HepG2 (cell line): ENCODE data around the gene DNAJC30. TPM values are rescaled to one million over a fixed set of nuclear protein-coding genes. Genes with fewer than 3 reads are reported as not detected.

Source experiments
- ATAC-seq: fragments of 200-7000 bp; cut with Tn5 transposase; 3 replicates; pipeline ENCODE4 v1.9.1; 2020; ENCODE audit warnings: mild to moderate bottlenecking, moderate library complexity
- BruUV-seq: library from RNA; stranded (reverse); fragments of 400-500 nt; replicated peaks from 2 replicates; lab custom pipeline; 2021; lab: Mats Ljungman, UMichigan
- CTCF ChIA-PET: fragments of 300-600 bp; formaldehyde crosslinking; extraction: SDS; loops from one replicate; lab custom pipeline; 2021; ENCODE audit warnings: low total read pairs, inconsistent platforms, low intra/inter-chr PET ratio; lab: Yijun Ruan, JAX
- POLR2A ChIA-PET: fragments of 350-600 bp; sonication (Branson Sonifier 250); formaldehyde crosslinking; loops from one replicate; lab custom pipeline; 2020; ENCODE audit warnings: antibody characterized with exemption, inconsistent platforms; lab: Yijun Ruan, JAX
- DNase-seq: peaks from one replicate; pipeline ENCODE4 v3.0.0-alpha.2; 2015; ENCODE audit warnings: low spot score
- FAIRE-seq: peaks from 3 replicates; lab custom pipeline; 2011; peaks lifted over from hg19 to GRCh38; lab: Jason Lieb, UNC
- H2AFZ ChIP-seq: one replicate; pipeline ENCODE4 v1.6.1; 2011; ENCODE audit warnings: low read length, inconsistent platforms
- H3K27ac ChIP-seq: fragments of 300-600 bp; 3 replicates; pipeline ENCODE4 v1.8.0; 2011; ENCODE audit warnings: mixed run types, mild to moderate bottlenecking, mixed read lengths, low read length, inconsistent platforms; ENCODE audit not compliant: insufficient read depth; ENCODE audit errors: extremely low read length
- H3K27me3 ChIP-seq, 2 experiments: fragments of 200-600 bp in 1 of 2; 2 replicates in 1 of 2; 3 replicates in 1 of 2; pipeline versions ENCODE4 v1.6.0 to v1.8.0; 2011; ENCODE audit warnings: low read length in 2 of 2, mild to moderate bottlenecking in 2 of 2, moderate library complexity in 2 of 2, inconsistent platforms in 1 of 2; ENCODE audit not compliant: insufficient read depth in 2 of 2, control insufficient read depth in 1 of 2
- H3K36me3 ChIP-seq, 2 experiments: fragments of 200-600 bp in 1 of 2; replicated peaks in 1 of 2; 2 replicates in 1 of 2; 3 replicates in 1 of 2; pipeline versions ENCODE4 v1.5.1 to v1.8.0; 2011; ENCODE audit warnings: low read length in 2 of 2, inconsistent platforms in 1 of 2; ENCODE audit not compliant: insufficient read depth in 2 of 2, control insufficient read depth in 1 of 2
- H3K4me1 ChIP-seq: 2 replicates; pipeline ENCODE4 v1.5.1; 2012; ENCODE audit warnings: low read length, inconsistent platforms; ENCODE audit not compliant: insufficient read depth
- H3K4me2 ChIP-seq: 2 replicates; pipeline ENCODE4 v1.6.0; 2011; ENCODE audit warnings: low read depth, low read length, inconsistent platforms
- H3K4me3 ChIP-seq, 3 experiments: fragments of 200-600 bp in 1 of 3; sonication (generic), shearing (Covaris generic) in 1 of 3; replicated peaks in 1 of 3; 2 replicates each; pipeline ENCODE4 v1.5.1; 2011 to 2016; ENCODE audit warnings: low read length in 3 of 3, inconsistent platforms in 2 of 3, low read depth in 2 of 3, mild to moderate bottlenecking in 2 of 3, control low read depth in 1 of 3, mixed read lengths in 1 of 3; ENCODE audit not compliant: insufficient read depth in 1 of 3
- H3K79me2 ChIP-seq: one replicate; pipeline ENCODE4 v1.6.1; 2011; ENCODE audit warnings: low read length, inconsistent platforms; ENCODE audit not compliant: insufficient read depth
- H3K9ac ChIP-seq: 2 replicates; pipeline ENCODE4 v1.6.0; 2011; ENCODE audit warnings: mild to moderate bottlenecking, low read depth, low read length, inconsistent platforms; ENCODE audit not compliant: insufficient read depth
- H3K9me3 ChIP-seq: 2 replicates; pipeline ENCODE4 v1.5.1; 2012; ENCODE audit warnings: mild to moderate bottlenecking, low read length
- H4K20me1 ChIP-seq: 2 replicates; pipeline ENCODE4 v1.6.0; 2011; ENCODE audit warnings: inconsistent platforms, mild to moderate bottlenecking, low read length, moderate library complexity; ENCODE audit not compliant: insufficient read depth
- CBX1 ChIP-seq: IDR thresholded peaks from one replicate; pipeline ENCODE4 v1.6.1; 2016; ENCODE audit warnings: antibody characterized with exemption, low read depth
- CHCHD3 ChIP-seq: sonication (generic); formaldehyde crosslinking; IDR thresholded peaks from 2 replicates; pipeline ENCODE4 v1.8.0; 2022; ENCODE audit warnings: mild to moderate bottlenecking, missing genetic modification reagents, moderate library complexity
- HNF4G ChIP-seq, 2 experiments: sonication (generic) in 1 of 2; formaldehyde crosslinking in 1 of 2; IDR thresholded peaks; 2 replicates each; pipeline versions ENCODE4 v1.4.0 to v1.6.1; 2011 to 2020; ENCODE audit warnings: borderline replicate concordance in 2 of 2, low read depth in 2 of 2, mild to moderate bottlenecking in 2 of 2, low read length in 1 of 2, missing genetic modification reagents in 1 of 2, moderate library complexity in 1 of 2
- KLF11 ChIP-seq: IDR thresholded peaks from 2 replicates; pipeline ENCODE4 v1.6.1; 2016; ENCODE audit warnings: missing compliant biosample characterization
- LCORL ChIP-seq, 2 experiments: fragments of 450-650 bp in 1 of 2; sonication (generic) in 1 of 2; formaldehyde crosslinking in 1 of 2; IDR thresholded peaks; 2 replicates each; pipeline versions ENCODE4 v1.5.0 to v1.6.1; 2017 to 2020; ENCODE audit warnings: antibody characterized with exemption in 1 of 2, missing genetic modification reagents in 1 of 2
- POLR2AphosphoS5 ChIP-seq: IDR thresholded peaks from 2 replicates; pipeline ENCODE4 v1.6.1; 2012; ENCODE audit warnings: low read depth, low read length
- ZFP36L1 ChIP-seq: sonication (generic); formaldehyde crosslinking; IDR thresholded peaks from 2 replicates; pipeline ENCODE4 v1.8.0; 2022; ENCODE audit warnings: mild to moderate bottlenecking, missing genetic modification reagents, moderate library complexity
- ZNF235 ChIP-seq: sonication (generic); formaldehyde crosslinking; IDR thresholded peaks from 2 replicates; pipeline ENCODE4 v1.8.1; 2023; ENCODE audit warnings: mild to moderate bottlenecking, missing genetic modification reagents, borderline replicate concordance
- ZNF34 ChIP-seq: sonication (generic); formaldehyde crosslinking; IDR thresholded peaks from 2 replicates; pipeline ENCODE4 v1.4.0; 2020; ENCODE audit warnings: mild to moderate bottlenecking, missing genetic modification reagents, borderline replicate concordance
- ZNF451 ChIP-seq: sonication (generic); formaldehyde crosslinking; IDR thresholded peaks from 2 replicates; pipeline ENCODE4 v1.5.0; 2020; ENCODE audit warnings: mild to moderate bottlenecking, missing genetic modification reagents
- ZNF562 ChIP-seq: sonication (generic); formaldehyde crosslinking; IDR thresholded peaks from 2 replicates; pipeline ENCODE4 v1.8.0; 2022; ENCODE audit warnings: missing genetic modification reagents, borderline replicate concordance
- ZNF577 ChIP-seq: sonication (generic); formaldehyde crosslinking; IDR thresholded peaks from 2 replicates; pipeline ENCODE4 v1.4.0; 2020; ENCODE audit warnings: mild to moderate bottlenecking, low read depth, missing genetic modification reagents, borderline replicate concordance
- ZSCAN25 ChIP-seq: sonication (generic); formaldehyde crosslinking; IDR thresholded peaks from 2 replicates; pipeline ENCODE4 v1.8.0; 2022; ENCODE audit warnings: mild to moderate bottlenecking, missing genetic modification reagents
- ZSCAN29 ChIP-seq: sonication (generic); formaldehyde crosslinking; conservative IDR thresholded peaks from 2 replicates; pipeline ENCODE4 v1.4.0; 2020; ENCODE audit warnings: mild to moderate bottlenecking, missing genetic modification reagents
- WGBS: methylation state at CpG from one replicate; pipeline ENCODE4 v1.1.6; 2017; ENCODE audit warnings: low lambda C conversion rate; 5-methylcytosine and 5-hydroxymethylcytosine counted together
- in situ Hi-C: cut with HindIII; loops from 2 replicates; pipeline ENCODE4 v1.10.0; 2017; ENCODE audit warnings: low pct_unique_long_range_greater_than_20kb; ENCODE audit not compliant: extremely low pct_ligation_motif_present
- intact Hi-C: fragments of 100-400 bp; cut with micrococcal nuclease; formaldehyde crosslinking; loops from one replicate; pipeline ENCODE4 v1.10.0; 2022; ENCODE audit not compliant: unreplicated experiment
- polyA plus RNA-seq, 8 experiments: library from polyadenylated mRNA; depleted of rRNA in 3 of 8; stranded (reverse) in 7 of 8; unstranded in 1 of 8; fragments of >200 nt; fragmentation: Illumina TruSeq in 4 of 8; extraction: Trizol in 4 of 8; gene quantifications; 2 replicates each; pipeline versions ENCODE4 v1.2.1 to v1.2.3, GENCODE V29; 2011 to 2016; ENCODE audit warnings: low read depth in 4 of 8, missing spikeins in 1 of 8, mixed read lengths in 1 of 8; ENCODE audit not compliant: insufficient read depth in 1 of 8
- total RNA-seq, 5 experiments: library from RNA; depleted of rRNA; stranded (reverse); fragments of >200 nt; fragmentation: Illumina TruSeq; extraction: Trizol; gene quantifications; 2 replicates each; pipeline ENCODE4 v1.2.3, GENCODE V29; 2016; ENCODE audit warnings: low read depth in 1 of 5
- TF ChIP-seq, protein P1 (sequence below): sonication (generic); formaldehyde crosslinking; IDR thresholded peaks from 2 replicates; pipeline ENCODE4 v1.5.0; 2020; ENCODE audit warnings: mild to moderate bottlenecking, missing genetic modification reagents
- TF ChIP-seq, protein P2 (sequence below): sonication (generic); formaldehyde crosslinking; IDR thresholded peaks from 2 replicates; pipeline ENCODE4 v1.4.0; 2020; ENCODE audit warnings: missing genetic modification reagents, borderline replicate concordance
- TF ChIP-seq, protein P3 (sequence below): sonication (generic); formaldehyde crosslinking; IDR thresholded peaks from 2 replicates; pipeline ENCODE4 v1.4.0; 2020; ENCODE audit warnings: missing genetic modification reagents, low read depth, mild to moderate bottlenecking, borderline replicate concordance

DNAJC30 gene
- total and polyA plus RNA-seq, 2 of the 13 experiments (the other 11 are each of a cell fraction or from before 2014, with no cell fraction given): 3.3 to 3.8 TPM

DNA sequence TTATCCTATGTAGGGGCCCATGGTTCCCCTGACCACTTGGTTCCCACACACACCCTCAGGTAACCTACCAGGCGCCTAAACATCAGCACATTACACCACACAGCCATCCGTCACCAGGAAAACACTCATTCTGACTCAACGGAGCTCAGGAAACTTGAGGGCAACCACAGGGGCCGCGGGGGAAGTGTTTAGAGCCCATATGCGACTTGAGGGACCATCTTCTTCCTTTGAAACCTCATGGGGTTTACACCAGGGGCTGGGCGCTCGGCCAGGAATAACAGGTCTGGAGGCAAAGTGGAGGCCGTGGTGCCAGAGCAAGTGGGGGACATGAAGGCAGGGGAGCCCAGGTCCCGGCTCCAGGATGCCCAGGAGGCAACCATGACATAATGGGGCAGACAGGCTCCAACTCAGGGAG, 34.7 kb upstream of the DNAJC30 start:
- intact Hi-C loops: loop anchor here (5.0 kb wide), 2 partner anchors 36 to 51 kb away; partner anchors contain the start of genes BUD23, DNAJC30 and VPS37D
- H3K4me1 ChIP-seq: peaks cover 47% of the 10 kb centered on the region
- no peak overlapping the region for H2AFZ ChIP-seq
- peaks cover 0 to 1% of the 10 kb centered on the region in 2 experiments; a peak in 1 of 5 replicates for H3K27me3 ChIP-seq
- ChIA-PET POLR2A (interaction anchor here (0.6 kb wide), 1 partner anchor 40 kb away, joined by 3 read pairs; no protein-coding TSS in a partner anchor), CTCF (no interaction called here)
- H3K36me3 ChIP-seq: no peaks in the 10 kb centered on the region
- H3K4me2 ChIP-seq: peak overlapping the region; percentile 84
- no peaks in the 10 kb centered on the region for H3K9me3 ChIP-seq
- H4K20me1 ChIP-seq: peaks cover 7% of the 10 kb centered on the region
- no peak for DNase-seq
- peak overlapping the region in 2 of 3 experiments; percentile 14 to 87; a peak in 2 of 6 replicates for H3K4me3 ChIP-seq
- H3K9ac ChIP-seq: peak overlapping the region; percentile 76; the same call in 1 of the 2 replicates
- BruUV-seq: no TSS peak
- no peak for FAIRE-seq
- no peak overlapping the region for H3K27ac ChIP-seq
- no peaks in the 10 kb centered on the region for H3K79me2 ChIP-seq
- WGBS: 60% methylated on average over 10 of the region's 10 CpGs
- no peak for ATAC-seq
- in situ Hi-C loops: loop anchor here (5.0 kb wide), 1 partner anchor 111 kb away; no protein-coding TSS in a partner anchor
- TF ChIP-seq ZNF451: no peak
- TF ChIP-seq ZFP36L1 (CRISPR knock-in tag): no peak
- TF ChIP-seq HNF4G (IDR thresholded peaks at IDR 0.05; ENCODE audit: borderline replicate concordance, low read depth, low read length): no peak
- no peak for TF ChIP-seq HNF4G (CRISPR knock-in tag; IDR thresholded peaks at IDR 0.05; ENCODE audit: borderline replicate concordance, low read depth)
- TF ChIP-seq, protein P1, sequence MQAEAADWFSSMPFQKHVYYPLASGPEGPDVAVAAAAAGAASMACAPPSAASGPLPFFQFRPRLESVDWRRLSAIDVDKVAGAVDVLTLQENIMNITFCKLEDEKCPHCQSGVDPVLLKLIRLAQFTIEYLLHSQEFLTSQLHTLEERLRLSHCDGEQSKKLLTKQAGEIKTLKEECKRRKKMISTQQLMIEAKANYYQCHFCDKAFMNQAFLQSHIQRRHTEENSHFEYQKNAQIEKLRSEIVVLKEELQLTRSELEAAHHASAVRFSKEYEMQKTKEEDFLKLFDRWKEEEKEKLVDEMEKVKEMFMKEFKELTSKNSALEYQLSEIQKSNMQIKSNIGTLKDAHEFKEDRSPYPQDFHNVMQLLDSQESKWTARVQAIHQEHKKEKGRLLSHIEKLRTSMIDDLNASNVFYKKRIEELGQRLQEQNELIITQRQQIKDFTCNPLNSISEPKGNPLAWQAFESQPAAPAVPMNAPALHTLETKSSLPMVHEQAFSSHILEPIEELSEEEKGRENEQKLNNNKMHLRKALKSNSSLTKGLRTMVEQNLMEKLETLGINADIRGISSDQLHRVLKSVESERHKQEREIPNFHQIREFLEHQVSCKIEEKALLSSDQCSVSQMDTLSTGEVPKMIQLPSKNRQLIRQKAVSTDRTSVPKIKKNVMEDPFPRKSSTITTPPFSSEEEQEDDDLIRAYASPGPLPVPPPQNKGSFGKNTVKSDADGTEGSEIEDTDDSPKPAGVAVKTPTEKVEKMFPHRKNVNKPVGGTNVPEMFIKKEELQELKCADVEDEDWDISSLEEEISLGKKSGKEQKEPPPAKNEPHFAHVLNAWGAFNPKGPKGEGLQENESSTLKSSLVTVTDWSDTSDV (CRISPR knock-in tag): no peak
- TF ChIP-seq ZNF577 (CRISPR knock-in tag): no peak
- TF ChIP-seq ZNF562 (CRISPR knock-in tag): no peak
- TF ChIP-seq CBX1: no peak
- TF ChIP-seq ZSCAN29: no peak
- no peak for TF ChIP-seq ZSCAN25 (CRISPR knock-in tag)
- TF ChIP-seq ZNF34 (CRISPR knock-in tag): no peak
- TF ChIP-seq KLF11 (CRISPR knock-in tag): no peak
- TF ChIP-seq, protein P2, sequence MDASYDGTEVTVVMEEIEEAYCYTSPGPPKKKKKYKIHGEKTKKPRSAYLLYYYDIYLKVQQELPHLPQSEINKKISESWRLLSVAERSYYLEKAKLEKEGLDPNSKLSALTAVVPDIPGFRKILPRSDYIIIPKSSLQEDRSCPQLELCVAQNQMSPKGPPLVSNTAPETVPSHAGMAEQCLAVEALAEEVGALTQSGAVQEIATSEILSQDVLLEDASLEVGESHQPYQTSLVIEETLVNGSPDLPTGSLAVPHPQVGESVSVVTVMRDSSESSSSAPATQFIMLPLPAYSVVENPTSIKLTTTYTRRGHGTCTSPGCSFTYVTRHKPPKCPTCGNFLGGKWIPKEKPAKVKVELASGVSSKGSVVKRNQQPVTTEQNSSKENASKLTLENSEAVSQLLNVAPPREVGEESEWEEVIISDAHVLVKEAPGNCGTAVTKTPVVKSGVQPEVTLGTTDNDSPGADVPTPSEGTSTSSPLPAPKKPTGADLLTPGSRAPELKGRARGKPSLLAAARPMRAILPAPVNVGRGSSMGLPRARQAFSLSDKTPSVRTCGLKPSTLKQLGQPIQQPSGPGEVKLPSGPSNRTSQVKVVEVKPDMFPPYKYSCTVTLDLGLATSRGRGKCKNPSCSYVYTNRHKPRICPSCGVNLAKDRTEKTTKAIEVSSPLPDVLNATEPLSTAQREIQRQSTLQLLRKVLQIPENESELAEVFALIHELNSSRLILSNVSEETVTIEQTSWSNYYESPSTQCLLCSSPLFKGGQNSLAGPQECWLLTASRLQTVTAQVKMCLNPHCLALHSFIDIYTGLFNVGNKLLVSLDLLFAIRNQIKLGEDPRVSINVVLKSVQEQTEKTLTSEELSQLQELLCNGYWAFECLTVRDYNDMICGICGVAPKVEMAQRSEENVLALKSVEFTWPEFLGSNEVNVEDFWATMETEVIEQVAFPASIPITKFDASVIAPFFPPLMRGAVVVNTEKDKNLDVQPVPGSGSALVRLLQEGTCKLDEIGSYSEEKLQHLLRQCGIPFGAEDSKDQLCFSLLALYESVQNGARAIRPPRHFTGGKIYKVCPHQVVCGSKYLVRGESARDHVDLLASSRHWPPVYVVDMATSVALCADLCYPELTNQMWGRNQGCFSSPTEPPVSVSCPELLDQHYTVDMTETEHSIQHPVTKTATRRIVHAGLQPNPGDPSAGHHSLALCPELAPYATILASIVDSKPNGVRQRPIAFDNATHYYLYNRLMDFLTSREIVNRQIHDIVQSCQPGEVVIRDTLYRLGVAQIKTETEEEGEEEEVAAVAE: no peak
- no peak for TF ChIP-seq ZNF235 (CRISPR knock-in tag)
- TF ChIP-seq, protein P3, sequence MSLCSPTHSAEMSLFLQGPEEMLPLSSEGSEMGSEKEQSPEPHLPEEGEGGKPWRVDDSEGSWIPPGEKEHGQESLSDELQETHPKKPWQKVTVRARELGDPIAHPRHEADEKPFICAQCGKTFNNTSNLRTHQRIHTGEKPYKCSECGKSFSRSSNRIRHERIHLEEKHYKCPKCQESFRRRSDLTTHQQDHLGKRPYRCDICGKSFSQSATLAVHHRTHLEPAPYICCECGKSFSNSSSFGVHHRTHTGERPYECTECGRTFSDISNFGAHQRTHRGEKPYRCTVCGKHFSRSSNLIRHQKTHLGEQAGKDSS (CRISPR knock-in tag): no peak
- TF ChIP-seq LCORL (IDR thresholded peaks at IDR 0.05): no peak
- TF ChIP-seq LCORL (CRISPR knock-in tag; IDR thresholded peaks at IDR 0.05): no peak
- no peak for TF ChIP-seq CHCHD3
- TF ChIP-seq POLR2AphosphoS5: no peak
